Esophagus muscularis mucosa (tissue), 4 donors: Measurements from ENCODE around the gene ATXN7L3. TPM values are rescaled to one million over a fixed set of nuclear protein-coding genes. Genes with fewer than 3 reads are reported as not detected.

Source experiments
- DNase-seq: peaks from one replicate; pipeline ENCODE4 v3.0.0-alpha.2; 2017; ENCODE audit errors: extremely low spot score
- H3K27ac ChIP-seq, 4 donors: fragments of 200-600 bp; sonication (generic); replicated peaks in 1 of 4; 1 replicate in 3 of 4; 2 replicates in 1 of 4; pipeline ENCODE4 v1.5.1; 2016 to 2019; ENCODE audit warnings: mild to moderate bottlenecking in 1 of 4
- H3K27me3 ChIP-seq, 4 donors: fragments of 200-600 bp; sonication (generic); one replicate each; pipeline versions ENCODE4 v1.5.1 to v1.6.0; 2016 to 2019
- H3K36me3 ChIP-seq, 4 donors: fragments of 200-600 bp; sonication (generic); one replicate each; pipeline ENCODE4 v1.5.1; 2016 to 2019
- H3K4me1 ChIP-seq, 4 donors: fragments of 200-600 bp; sonication (generic); one replicate each; pipeline ENCODE4 v1.5.1; 2016 to 2019
- H3K4me3 ChIP-seq, 4 donors: fragments of 200-600 bp; sonication (generic); 1 replicate in 2 of 4; 2 replicates in 2 of 4; pipeline ENCODE4 v1.5.1; 2016 to 2019; ENCODE audit warnings: mild to moderate bottlenecking in 4 of 4, moderate library complexity in 1 of 4
- H3K9me3 ChIP-seq, 4 donors: fragments of 200-600 bp; sonication (generic); 1 replicate in 3 of 4; 2 replicates in 1 of 4; pipeline ENCODE4 v1.5.1; 2016 to 2019
- CTCF ChIP-seq, 3 experiments: fragments of 200-600 bp in 2 of 3; fragments of 450-650 bp in 1 of 3; sonication (generic) in 2 of 3; IDR thresholded peaks; one replicate each; pipeline ENCODE4 v1.5.1; 2017 to 2019; ENCODE audit warnings: antibody characterized with exemption in 3 of 3, mild to moderate bottlenecking in 2 of 3, moderate library complexity in 1 of 3
- EP300 ChIP-seq: sonication (generic); formaldehyde crosslinking; IDR thresholded peaks from one replicate; pipeline ENCODE4 v1.6.1; 2017; ENCODE audit warnings: antibody characterized with exemption
- POLR2A ChIP-seq: fragments of 450-650 bp; IDR thresholded peaks from one replicate; pipeline ENCODE4 v1.6.1; 2017; ENCODE audit warnings: antibody characterized with exemption, moderate library complexity, mild to moderate bottlenecking, low read depth
- POLR2AphosphoS5 ChIP-seq, 2 donors: sonication (generic); formaldehyde crosslinking; IDR thresholded peaks; one replicate each; pipeline ENCODE4 v1.6.1; 2017; ENCODE audit warnings: antibody characterized with exemption in 2 of 2
- WGBS: methylation state at CpG from one replicate; pipeline ENCODE4 v1.1.5; 2018; 5-methylcytosine and 5-hydroxymethylcytosine counted together
- intact Hi-C: fragments of 100-400 bp; cut with DNase I; formaldehyde crosslinking; loops from one replicate; pipeline ENCODE4 v1.15.1; 2023
- total RNA-seq, 4 donors: library from RNA; depleted of rRNA; stranded (reverse); fragments of >200 nt; gene quantifications; one replicate each; pipeline versions ENCODE4 v1.1.0 to v1.2.1, GENCODE V29; 2016

ATXN7L3 gene
- total RNA-seq, 4 donors from 2014 or later: 41.9 to 72.6 (median 50.0) TPM

DNA sequence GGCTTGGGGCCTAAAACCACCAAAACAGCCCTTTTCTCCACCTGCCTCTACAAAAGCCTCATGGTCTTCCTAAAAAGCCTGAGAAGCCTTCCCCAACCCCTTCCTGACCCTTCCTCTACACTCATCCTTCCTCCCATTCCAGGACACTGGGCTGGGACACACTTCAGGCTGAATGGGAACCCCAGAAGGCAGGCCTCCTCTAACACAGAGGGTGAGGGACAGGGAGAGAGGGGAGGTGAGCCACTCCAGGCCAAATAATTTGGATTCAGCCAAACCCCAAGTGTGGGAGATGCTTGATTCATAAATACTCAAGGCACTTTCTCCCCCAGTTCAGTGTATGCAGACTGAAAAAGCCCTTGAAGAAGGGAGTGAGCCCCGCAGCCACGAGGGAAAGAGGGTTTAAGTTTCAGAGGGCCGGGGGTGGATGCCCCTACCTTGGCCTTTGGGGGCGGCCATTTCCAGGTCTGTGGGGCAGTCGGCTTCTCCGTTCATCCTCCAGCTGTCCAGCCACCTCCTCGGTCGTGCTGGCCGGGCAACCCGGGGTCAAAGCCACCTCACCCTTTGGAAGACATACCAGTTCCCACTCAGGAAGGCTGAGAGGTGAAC is 18.2 kb upstream of the ATXN7L3 start:
- TF ChIP-seq POLR2A (no peak), POLR2AphosphoS5 (IDR thresholded peaks at IDR 0.05) (no peak), CTCF (IDR thresholded peaks at IDR 0.05) (no peak), EP300 (no peak)
- H3K27me3 ChIP-seq: no peaks in the 10 kb centered on the region
- H3K4me3 ChIP-seq: peak overlapping the region; percentile 92 to 98 (median 96)
- WGBS: 10% methylated on average over 8 of the region's 10 CpGs
- intact Hi-C loops: loop anchor here (2.0 kb wide), 1 partner anchor 107 kb away; the partner anchor contains the start of gene SLC25A39
- H3K9me3 ChIP-seq: no peaks in the 10 kb centered on the region
- no peak for DNase-seq
- peaks cover 26 to 49% (median 38%) of the 10 kb centered on the region in 4 donors for H3K4me1 ChIP-seq
- H3K36me3 ChIP-seq: peaks cover 27 to 44% (median 41%) of the 10 kb centered on the region in 4 donors
- peak overlapping the region; percentile 100 for H3K27ac ChIP-seq

GRCh38 chr17:44216694-44217093 is 17.0 kb upstream of the ATXN7L3 start:
- no peak for DNase-seq
- 72% methylated on average over 5 of the region's 5 CpGs for WGBS
- TF ChIP-seq CTCF (IDR thresholded peaks at IDR 0.05): no peak
- TF ChIP-seq POLR2AphosphoS5 (IDR thresholded peaks at IDR 0.05): no peak
- TF ChIP-seq EP300: no peak
- no peak for TF ChIP-seq POLR2A
- Histone ChIP-seq H3K9me3 (no peaks in the 10 kb centered on the region), H3K27me3 (no peaks in the 10 kb centered on the region), H3K27ac (no peak overlapping the region), H3K4me1 (peaks cover 18 to 48% (median 33%) of the 10 kb centered on the region in 4 donors), H3K36me3 (peaks cover 27 to 54% (median 50%) of the 10 kb centered on the region in 4 donors), H3K4me3 (no peak overlapping the region)
- intact Hi-C loops: no loop called here

DNA sequence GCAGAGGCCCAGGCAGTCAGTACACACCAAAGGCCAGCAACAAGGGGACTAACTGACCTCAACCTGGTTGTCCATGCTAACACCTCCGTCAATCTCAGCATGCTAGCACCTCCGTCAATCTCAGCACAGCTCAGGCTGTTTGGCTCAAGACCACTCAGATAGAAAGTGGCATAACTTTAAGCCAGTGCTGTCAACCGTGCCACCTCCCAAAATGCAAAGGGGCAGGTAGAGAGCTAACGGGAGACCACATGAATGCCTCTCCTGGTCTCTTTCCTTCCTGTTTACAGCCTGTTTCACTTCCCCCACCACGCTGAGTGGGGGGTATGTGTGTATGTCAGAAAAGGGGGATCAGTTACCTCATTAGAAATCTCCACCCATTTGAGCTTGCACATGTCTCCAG is 16.5 kb upstream of the ATXN7L3 start:
- Histone ChIP-seq H3K4me3 (no peak overlapping the region), H3K4me1 (peaks cover 18 to 53% (median 35%) of the 10 kb centered on the region in 4 donors), H3K27me3 (no peaks in the 10 kb centered on the region), H3K9me3 (no peaks in the 10 kb centered on the region), H3K36me3 (peaks cover 27 to 60% (median 55%) of the 10 kb centered on the region in 4 donors), H3K27ac (no peak overlapping the region)
- TF ChIP-seq POLR2AphosphoS5 (IDR thresholded peaks at IDR 0.05) (no peak), POLR2A (no peak), CTCF (IDR thresholded peaks at IDR 0.05) (no peak), EP300 (no peak)
- WGBS: 65% methylated on average over 5 of the region's 5 CpGs
- intact Hi-C loops: no loop called here
- DNase-seq: no peak

DNA sequence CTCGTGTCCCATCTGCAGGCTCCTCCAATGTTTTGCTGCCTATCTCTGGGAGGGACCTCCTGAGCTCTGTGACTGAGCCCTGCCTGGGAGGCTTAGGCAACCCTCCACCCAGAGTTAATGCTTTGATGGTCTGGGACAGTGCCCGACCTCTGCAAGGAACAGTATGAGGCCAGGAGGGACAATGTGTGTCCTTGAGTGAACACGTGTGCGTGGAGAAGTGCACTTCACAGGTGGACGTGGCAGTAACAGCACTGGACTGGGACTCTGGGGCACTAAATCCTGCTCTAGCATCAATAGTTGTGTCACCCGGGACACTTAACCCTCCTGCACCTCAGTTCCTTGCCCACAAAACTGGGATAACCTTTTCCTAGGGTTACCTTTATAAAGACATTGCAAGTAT is 15.2 kb upstream of the ATXN7L3 start:
- no peaks in the 10 kb centered on the region for H3K9me3 ChIP-seq
- DNase-seq: no peak
- WGBS: 95% methylated on average over 6 of the region's 6 CpGs
- H3K4me1 ChIP-seq: peaks cover 30 to 66% (median 48%) of the 10 kb centered on the region in 4 donors
- peaks cover 0 to 5% (median 0%) of the 10 kb centered on the region in 4 donors for H3K27me3 ChIP-seq
- no peak overlapping the region for H3K4me3 ChIP-seq
- H3K36me3 ChIP-seq: peaks cover 27 to 70% (median 65%) of the 10 kb centered on the region in 4 donors
- intact Hi-C loops: no loop called here
- H3K27ac ChIP-seq: no peak overlapping the region
- no peak for TF ChIP-seq POLR2AphosphoS5 (IDR thresholded peaks at IDR 0.05)
- TF ChIP-seq EP300: no peak
- TF ChIP-seq CTCF (IDR thresholded peaks at IDR 0.05): no peak
- no peak for TF ChIP-seq POLR2A

DNA sequence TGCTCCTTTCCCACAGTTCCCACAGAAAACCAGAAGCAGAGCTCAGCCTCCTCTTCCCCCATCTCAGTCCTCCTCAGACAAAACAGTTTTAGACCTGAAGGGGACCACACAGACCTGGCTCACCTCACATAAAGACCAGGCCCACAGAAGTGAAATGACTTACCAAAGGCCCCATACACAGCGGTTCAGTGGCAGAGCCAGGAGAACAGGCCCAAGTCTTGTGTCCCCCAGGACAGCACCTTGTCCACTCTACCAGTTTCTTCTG is 14.5 kb upstream of the ATXN7L3 start:
- peaks cover 32 to 68% (median 50%) of the 10 kb centered on the region in 4 donors for H3K4me1 ChIP-seq
- WGBS: 100% methylated on average over 1 of the region's 1 CpG
- TF ChIP-seq CTCF (IDR thresholded peaks at IDR 0.05): no peak
- peaks cover 0 to 8% (median 0%) of the 10 kb centered on the region in 4 donors for H3K27me3 ChIP-seq
- H3K36me3 ChIP-seq: peaks cover 27 to 77% (median 71%) of the 10 kb centered on the region in 4 donors
- H3K4me3 ChIP-seq: no peak overlapping the region
- H3K9me3 ChIP-seq: no peaks in the 10 kb centered on the region
- intact Hi-C loops: no loop called here
- no peak overlapping the region for H3K27ac ChIP-seq
- DNase-seq: no peak
